NB4 (cell line): ENCODE measurements around the gene DUSP22.

Source experiments
- MYC ChIP-seq: IDR thresholded peaks from 2 replicates; pipeline ENCODE4 v1.6.1; 2011; ENCODE audit warnings: low read depth, low read length
- POLR2A ChIP-seq: IDR thresholded peaks from 2 replicates; pipeline ENCODE4 v1.6.1; 2011; ENCODE audit warnings: mild to moderate bottlenecking; ENCODE audit not compliant: insufficient read length; ENCODE audit errors: extremely low read depth
- TF ChIP-seq, protein P1 (sequence below): IDR thresholded peaks from one replicate; pipeline ENCODE4 v1.5.1; 2012; ENCODE audit warnings: low read depth, low read length
- TF ChIP-seq, protein P2 (sequence below): IDR thresholded peaks from 2 replicates; pipeline ENCODE4 v1.6.1; 2011; ENCODE audit warnings: low read depth, low read length

DNA sequence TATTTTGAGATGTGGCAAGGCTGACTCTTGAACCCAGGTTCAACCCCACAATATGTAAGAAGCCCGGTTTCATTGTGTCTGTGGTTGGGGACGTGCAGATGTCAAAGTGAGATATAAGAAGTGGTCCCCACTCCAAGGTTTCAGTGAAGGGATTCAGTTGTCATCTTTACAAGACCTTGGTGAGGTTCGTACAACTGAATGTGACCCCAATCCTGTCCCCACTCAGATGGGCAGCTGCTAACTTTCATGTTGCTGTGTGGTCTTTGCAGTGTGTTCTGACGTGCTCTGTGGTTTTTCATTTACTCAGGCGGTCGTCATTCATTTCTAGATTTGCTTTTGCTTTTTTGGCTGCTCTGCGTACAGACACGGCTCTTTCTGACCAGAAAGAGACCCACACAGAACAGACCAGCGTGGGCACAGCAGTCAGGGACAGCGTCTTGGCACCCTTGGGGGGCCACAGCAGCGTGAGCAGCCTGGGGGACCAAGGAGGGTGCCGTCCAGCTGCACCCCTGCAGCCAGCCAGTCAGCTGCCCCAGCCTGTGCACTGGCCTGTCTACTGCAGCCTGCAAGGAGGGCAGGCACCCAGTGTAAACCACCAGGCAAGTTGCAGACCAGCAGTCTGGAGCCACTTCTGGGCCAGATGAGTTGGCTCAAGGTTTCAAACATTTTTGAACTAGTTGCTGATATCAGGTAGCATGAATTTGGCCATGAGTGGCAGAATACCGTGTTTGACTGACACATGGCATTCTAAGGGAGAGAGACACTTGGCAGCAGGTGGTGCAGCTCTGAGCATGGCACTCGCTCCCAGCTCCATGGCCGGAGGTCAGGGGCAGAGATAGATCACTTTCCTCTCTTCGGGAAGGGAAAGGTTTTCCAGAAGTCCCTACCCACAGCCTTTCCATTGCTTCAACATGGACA lies 49.9 kb downstream of the DUSP22 start:
- TF ChIP-seq, protein P1, sequence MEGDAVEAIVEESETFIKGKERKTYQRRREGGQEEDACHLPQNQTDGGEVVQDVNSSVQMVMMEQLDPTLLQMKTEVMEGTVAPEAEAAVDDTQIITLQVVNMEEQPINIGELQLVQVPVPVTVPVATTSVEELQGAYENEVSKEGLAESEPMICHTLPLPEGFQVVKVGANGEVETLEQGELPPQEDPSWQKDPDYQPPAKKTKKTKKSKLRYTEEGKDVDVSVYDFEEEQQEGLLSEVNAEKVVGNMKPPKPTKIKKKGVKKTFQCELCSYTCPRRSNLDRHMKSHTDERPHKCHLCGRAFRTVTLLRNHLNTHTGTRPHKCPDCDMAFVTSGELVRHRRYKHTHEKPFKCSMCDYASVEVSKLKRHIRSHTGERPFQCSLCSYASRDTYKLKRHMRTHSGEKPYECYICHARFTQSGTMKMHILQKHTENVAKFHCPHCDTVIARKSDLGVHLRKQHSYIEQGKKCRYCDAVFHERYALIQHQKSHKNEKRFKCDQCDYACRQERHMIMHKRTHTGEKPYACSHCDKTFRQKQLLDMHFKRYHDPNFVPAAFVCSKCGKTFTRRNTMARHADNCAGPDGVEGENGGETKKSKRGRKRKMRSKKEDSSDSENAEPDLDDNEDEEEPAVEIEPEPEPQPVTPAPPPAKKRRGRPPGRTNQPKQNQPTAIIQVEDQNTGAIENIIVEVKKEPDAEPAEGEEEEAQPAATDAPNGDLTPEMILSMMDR, result no peak
- TF ChIP-seq POLR2A, result no peak
- TF ChIP-seq, protein P2, sequence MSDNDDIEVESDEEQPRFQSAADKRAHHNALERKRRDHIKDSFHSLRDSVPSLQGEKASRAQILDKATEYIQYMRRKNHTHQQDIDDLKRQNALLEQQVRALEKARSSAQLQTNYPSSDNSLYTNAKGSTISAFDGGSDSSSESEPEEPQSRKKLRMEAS, result no peak
- TF ChIP-seq MYC, result no peak
